Mucosa of descending colon (tissue), 3 donors: ENCODE measurements around the gene FMN1. TPM values are rescaled to one million over a fixed set of nuclear protein-coding genes. Genes with fewer than 3 reads are reported as not detected.

Experiments
- ATAC-seq: fragments of 200-7000 bp; cut with Tn5 transposase; one replicate; pipeline ENCODE4 v1.9.1; 2020; ENCODE audit warnings: mild to moderate bottlenecking, moderate library complexity
- DNase-seq, 3 donors: peaks; one replicate each; pipeline ENCODE4 v3.0.0-alpha.2; 2020
- H3K36me3 ChIP-seq: fragments of 200-600 bp; one replicate; pipeline ENCODE4 v1.8.0; 2021; ENCODE audit warnings: low read depth, mild to moderate bottlenecking
- H3K4me1 ChIP-seq: fragments of 200-600 bp; one replicate; pipeline ENCODE4 v1.8.0; 2021; ENCODE audit warnings: low read depth, mild to moderate bottlenecking
- H3K4me3 ChIP-seq: fragments of 200-600 bp; one replicate; pipeline ENCODE4 v1.8.0; 2021; ENCODE audit warnings: mild to moderate bottlenecking
- H3K9me3 ChIP-seq: fragments of 200-600 bp; one replicate; pipeline ENCODE4 v1.8.0; 2021; ENCODE audit warnings: mild to moderate bottlenecking
- CTCF ChIP-seq: fragments of 200-600 bp; IDR thresholded peaks from one replicate; pipeline ENCODE4 v1.8.0; 2022; ENCODE audit warnings: antibody characterized with exemption, mild to moderate bottlenecking
- intact Hi-C, 2 donors: fragments of 100-400 bp; cut with DNase I in 1 of 2; cut with micrococcal nuclease in 1 of 2; formaldehyde crosslinking; loops; one replicate each; pipeline versions ENCODE4 v1.11.0 to v1.11.1; 2022; cut with DNase I, micrococcal nuclease
- total RNA-seq, 3 donors: library from RNA; stranded (reverse); fragmentation: NEBNext Ultra II Directional in 2 of 3; extraction: Animal tissue kit (Norgen Biotek cat#: 25700) in 2 of 3; gene quantifications; one replicate each; pipeline versions ENCODE4 v1.2.1 to v1.2.4, GENCODE V29; 2021 to 2023
- donor health status: DM: no; HTN: no; CAD: no; lungs with moderate emphysema.
- donor health status: DM: no; HTN: no; CAD: no.
- donor health status: DM: no; HTN: yes; CAD: no.

FMN1 gene
- total RNA-seq, 3 donors from 2014 or later, result 30.8 to 65.1 (median 43.4) TPM

DNA sequence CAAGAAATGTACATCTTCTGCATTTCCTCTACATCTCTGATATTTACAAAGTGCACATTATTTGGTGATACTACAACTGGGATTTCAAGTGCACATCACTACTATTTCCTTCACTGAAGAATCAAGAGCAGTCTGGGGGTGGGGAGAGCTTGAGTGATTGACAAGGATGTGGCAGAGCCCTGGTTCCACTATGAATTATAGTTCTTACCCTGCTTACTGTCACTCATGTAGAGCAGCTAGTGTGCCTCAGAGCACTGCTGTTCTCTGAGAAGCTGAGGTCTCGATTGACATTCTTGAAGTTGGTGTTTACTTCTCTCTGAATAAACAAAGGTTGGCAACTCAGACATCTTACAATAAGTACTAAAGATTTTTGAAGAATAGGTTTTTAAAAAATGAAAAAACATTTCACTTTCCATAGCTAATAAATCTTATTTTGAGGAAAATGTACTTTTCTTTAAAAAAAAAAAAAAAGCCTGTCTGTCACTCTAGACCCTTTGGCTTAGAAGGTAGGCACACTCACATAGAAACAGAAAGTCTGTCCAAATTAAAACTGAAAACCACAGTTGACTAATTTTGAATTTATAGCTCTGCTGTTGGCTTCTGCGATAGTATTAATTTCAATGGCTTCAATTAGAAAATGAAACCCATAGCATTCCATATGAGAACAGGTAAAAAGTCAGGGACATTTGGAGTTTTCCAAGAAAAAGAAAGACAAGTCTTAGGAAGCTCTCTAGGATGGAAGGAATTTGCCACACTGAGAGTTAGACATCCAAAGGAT, 471.2 kb downstream of the FMN1 start:
- no peak overlapping the region for H3K4me3 ChIP-seq
- no peak for TF ChIP-seq CTCF
- DNase-seq (no peak), ATAC-seq (no peak)
- peaks cover 8% of the 10 kb centered on the region for H3K4me1 ChIP-seq
- no peaks in the 10 kb centered on the region for H3K9me3 ChIP-seq
- intact Hi-C loops, result no loop called here
- H3K36me3 ChIP-seq, result no peaks in the 10 kb centered on the region

DNA sequence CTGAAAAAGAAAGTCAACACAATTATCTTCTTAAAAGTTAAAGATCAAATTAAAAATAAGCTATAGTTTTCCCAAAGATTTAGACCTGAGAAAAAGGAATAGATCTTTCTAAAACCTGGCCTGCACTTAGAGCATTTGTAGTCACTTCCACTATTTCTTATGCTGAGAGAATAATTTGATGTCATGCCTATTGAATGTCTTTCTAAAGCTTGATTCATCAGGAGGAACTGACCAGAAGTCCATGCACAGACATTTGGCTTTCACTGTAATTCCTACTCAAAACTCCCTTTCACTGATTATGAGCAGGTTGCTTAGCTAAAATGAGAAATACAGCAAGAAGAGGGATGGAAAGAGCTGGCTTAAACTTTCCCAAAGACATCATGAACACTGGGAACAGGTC, 472.4 kb downstream of the FMN1 start:
- no peaks in the 10 kb centered on the region for H3K36me3 ChIP-seq
- no peak overlapping the region for H3K4me3 ChIP-seq
- TF ChIP-seq CTCF, result no peak
- DNase-seq (no peak), ATAC-seq (no peak)
- peaks cover 20% of the 10 kb centered on the region for H3K4me1 ChIP-seq
- no peaks in the 10 kb centered on the region for H3K9me3 ChIP-seq
- intact Hi-C loops, result no loop called here

GRCh38 chr15:32721596-32721995, 472.9 kb downstream of the FMN1 start:
- DNase-seq, result no peak
- no peak for TF ChIP-seq CTCF
- Histone ChIP-seq H3K9me3 (no peaks in the 10 kb centered on the region), H3K4me1 (peaks cover 24% of the 10 kb centered on the region), H3K36me3 (no peaks in the 10 kb centered on the region), H3K4me3 (no peak overlapping the region)
- intact Hi-C loops, result no loop called here
- no peak for ATAC-seq

DNA sequence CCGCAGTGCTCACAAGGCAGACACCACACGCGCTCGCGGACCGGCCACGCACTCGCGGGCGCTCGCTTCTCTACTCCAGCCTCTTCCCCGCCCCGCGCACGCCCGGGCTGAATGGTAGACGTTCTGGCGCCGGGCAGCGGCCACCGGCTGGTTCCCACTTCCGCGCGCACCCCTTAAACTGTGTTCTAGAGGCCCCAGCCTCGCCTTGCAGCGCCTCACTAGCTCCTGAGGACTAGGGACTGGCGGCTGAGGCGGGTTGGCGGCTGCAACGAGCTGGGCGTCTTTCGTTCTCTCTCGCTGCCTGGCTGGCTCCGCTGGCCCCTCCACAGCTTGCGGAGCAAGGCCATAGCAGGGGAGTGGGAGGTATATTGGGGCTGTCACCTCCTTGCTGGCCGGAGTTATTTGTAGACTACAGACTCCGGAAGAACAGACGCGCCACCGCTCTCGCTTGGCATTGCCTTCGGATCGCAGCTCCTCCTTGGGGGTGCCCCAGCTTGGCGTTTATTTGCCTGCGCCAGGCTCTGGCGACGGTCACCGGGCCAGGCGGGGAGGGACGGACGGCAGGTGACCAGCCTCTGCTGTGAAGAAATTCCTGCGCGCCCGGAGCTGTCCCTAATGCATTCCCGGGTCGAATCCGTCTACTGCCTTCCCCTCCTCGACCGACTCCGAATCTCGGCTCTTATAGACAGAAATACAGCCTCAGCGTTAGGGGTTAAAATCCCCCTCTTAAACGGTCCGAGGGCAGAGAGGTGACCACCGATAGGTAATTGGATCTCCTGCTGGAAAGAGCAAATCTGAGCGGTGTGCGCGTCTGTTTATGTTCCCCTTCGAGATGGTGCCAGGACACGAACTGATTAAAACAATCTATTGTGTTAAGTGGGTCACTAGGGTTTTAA, 475.4 kb downstream of the FMN1 start:
- H3K36me3 ChIP-seq, result no peaks in the 10 kb centered on the region
- TF ChIP-seq CTCF, result no peak
- DNase-seq (peak in 2 of 3 donors; percentile 49 to 50), ATAC-seq (peak; percentile 47)
- peaks cover 24% of the 10 kb centered on the region for H3K4me1 ChIP-seq
- intact Hi-C loops, result no loop called here
- no peaks in the 10 kb centered on the region for H3K9me3 ChIP-seq
- H3K4me3 ChIP-seq, result no peak overlapping the region

DNA sequence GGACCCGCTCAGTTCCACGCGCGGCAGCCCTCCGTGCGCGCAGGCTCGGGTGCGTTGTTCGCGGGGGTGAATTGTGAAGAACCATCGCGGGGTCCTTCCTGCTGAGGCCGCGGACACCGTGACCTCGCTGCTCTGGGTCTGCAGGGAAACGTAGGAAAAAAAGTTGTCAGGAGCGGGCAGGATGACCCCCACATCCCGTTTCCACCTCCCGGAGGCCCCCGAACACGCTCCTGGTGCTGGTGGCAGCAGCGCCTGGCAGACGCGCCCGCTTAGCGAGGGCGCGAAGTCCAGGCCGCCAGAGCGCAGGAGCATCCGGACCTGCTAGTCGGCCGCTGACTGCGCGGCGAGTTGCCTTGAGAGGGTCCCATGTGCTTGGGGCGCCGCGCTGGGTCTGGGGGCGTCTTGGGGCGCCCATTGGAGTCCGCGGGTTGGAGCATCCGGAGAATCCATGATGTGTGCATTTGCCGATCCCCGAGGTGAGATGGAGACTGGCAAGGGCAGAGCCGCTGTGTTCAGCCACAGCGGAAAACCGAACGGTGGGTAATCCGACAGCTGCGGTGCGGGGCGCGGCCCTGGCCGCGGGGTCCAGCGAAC, 476.2 kb downstream of the FMN1 start:
- H3K9me3 ChIP-seq, result no peaks in the 10 kb centered on the region
- no peak overlapping the region for H3K4me3 ChIP-seq
- H3K4me1 ChIP-seq, result peaks cover 24% of the 10 kb centered on the region
- ATAC-seq (peak; percentile 74), DNase-seq (peak in 2 of 3 donors; percentile 49 to 59)
- intact Hi-C loops, result no loop called here
- no peak for TF ChIP-seq CTCF
- H3K36me3 ChIP-seq, result no peaks in the 10 kb centered on the region
